ENCODE data around the gene METTL4.

The METTL4 gene

GRCh38 chr18:2602844-2603243 is 31.5 kb upstream of the METTL4 start:
- TF ChIP-seq, protein P1, sequence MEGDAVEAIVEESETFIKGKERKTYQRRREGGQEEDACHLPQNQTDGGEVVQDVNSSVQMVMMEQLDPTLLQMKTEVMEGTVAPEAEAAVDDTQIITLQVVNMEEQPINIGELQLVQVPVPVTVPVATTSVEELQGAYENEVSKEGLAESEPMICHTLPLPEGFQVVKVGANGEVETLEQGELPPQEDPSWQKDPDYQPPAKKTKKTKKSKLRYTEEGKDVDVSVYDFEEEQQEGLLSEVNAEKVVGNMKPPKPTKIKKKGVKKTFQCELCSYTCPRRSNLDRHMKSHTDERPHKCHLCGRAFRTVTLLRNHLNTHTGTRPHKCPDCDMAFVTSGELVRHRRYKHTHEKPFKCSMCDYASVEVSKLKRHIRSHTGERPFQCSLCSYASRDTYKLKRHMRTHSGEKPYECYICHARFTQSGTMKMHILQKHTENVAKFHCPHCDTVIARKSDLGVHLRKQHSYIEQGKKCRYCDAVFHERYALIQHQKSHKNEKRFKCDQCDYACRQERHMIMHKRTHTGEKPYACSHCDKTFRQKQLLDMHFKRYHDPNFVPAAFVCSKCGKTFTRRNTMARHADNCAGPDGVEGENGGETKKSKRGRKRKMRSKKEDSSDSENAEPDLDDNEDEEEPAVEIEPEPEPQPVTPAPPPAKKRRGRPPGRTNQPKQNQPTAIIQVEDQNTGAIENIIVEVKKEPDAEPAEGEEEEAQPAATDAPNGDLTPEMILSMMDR (IDR thresholded peaks at IDR 0.05), result no peak

DNA sequence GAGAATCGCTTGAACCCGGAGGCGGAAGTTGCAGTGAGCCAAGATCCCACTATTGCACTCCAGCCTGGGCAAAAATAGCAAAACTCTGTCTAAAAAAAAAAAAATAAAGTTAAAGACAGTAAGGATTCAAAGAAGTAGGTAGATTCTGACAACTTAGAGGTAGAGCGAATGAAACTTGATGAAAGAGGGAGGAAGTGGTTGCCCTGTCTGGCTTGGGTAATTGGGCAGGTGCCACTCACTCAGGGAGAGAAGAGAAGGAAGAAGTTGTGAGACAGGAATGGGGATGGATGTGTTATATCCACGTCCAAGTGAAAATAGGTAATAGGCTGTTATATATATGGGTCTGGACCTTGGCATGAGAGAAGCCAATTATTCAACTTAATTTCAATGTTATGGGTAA is 26.3 kb upstream of the METTL4 start:
- TF ChIP-seq, protein P1 (IDR thresholded peaks at IDR 0.05), result no peak

- TF ChIP-seq, protein P1 (IDR thresholded peaks at IDR 0.05), result no peak
These were observed 19.0 kb upstream of the METTL4 start for GRCh38 chr18:2590303-2590702.

DNA sequence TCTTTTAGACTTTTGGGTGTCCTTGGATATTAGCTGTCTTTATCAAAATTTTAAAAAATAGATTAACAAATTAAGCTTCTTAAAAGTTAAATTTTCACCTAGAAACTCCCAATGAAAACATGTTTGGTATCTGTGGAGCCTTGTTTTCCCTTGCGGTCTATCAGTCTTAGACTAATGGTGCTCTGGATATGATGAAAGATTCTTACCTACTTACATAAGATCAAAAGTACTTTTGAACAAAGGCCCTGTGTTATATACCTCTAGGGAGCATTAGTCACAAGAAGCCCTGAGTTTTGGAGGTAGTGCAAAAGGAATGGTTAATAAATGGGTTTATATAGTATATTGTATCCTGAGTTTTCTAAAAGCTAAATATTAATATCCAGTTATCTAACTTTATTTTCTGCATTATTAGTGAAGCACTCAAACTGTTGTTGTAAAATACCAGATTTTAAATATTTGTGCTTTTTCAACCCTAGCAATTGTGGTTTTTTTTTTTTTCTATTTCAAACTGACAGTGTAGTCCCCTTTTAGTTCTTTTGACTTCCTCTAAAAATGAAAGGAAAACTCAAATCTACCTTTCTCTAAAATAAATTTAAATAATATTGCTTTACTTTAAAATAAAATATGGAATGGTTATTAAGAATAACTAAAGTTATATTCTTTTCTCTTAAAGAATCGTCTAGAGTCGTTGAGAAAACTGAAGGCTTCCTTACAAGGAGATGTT is 18.2 kb upstream of the METTL4 start:
- TF ChIP-seq, protein P1 (IDR thresholded peaks at IDR 0.05), result no peak

DNA sequence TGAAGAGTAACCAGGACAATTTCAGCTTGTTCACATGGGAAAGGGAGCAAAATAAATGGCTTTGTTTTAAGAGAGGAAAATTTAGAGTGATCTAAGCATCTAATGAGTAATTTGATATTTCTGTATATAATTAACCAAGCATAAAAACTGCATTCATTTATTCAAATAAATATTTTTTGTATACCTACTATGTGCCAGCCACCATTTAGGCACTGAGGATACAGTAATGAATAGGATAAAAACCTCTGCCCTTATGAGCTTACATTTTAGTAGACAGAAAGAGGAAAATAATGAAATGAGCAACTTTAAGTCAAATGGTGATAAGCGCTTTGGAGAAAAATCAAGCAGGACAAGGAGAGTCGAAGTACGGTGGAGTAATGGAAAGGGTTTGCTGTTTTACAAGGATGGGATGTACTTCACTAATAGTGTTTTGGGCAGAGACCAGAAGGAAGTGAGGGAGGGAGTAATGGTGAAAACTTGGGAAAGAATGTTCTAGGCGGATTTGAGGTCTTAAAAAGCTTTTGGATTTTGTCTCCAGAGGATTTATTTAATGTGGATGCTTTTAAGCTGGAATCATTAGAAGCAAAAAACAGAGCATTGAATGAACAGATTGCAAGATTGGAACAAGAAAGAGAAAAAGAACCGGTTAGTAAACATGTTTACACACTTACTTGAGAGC is 17.5 kb upstream of the METTL4 start:
- TF ChIP-seq, protein P1 (IDR thresholded peaks at IDR 0.05), result no peak

DNA sequence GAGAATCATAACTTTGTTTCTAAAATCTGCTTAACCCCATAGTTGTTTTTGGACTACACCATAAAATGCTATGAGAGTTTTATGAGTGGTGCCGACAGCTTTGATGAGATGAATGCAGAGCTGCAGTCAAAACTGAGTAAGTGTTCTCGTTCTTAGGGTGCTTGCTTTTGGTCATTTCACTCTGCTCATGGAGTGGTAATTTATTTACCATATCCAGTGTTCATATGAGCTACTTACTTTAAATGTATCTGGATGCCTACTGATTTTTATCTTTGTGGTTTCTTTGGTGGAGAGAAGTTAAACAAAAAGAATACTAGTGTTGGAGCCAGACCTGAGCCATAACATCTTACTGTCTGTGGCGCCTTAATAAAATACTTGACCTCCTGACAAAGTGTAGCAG is 16.5 kb upstream of the METTL4 start:
- TF ChIP-seq, protein P1 (IDR thresholded peaks at IDR 0.05), result no peak

GRCh38 chr18:2573408-2573807 is 2.1 kb upstream of the METTL4 start:
- TF ChIP-seq, protein P1 (IDR thresholded peaks at IDR 0.05), result no peak

Data from LNCAP (cell line).